ENCODE results near the gene CSNK2A1. TPM values are rescaled to one million over a fixed set of nuclear protein-coding genes. Genes with fewer than 3 reads are reported as not detected.
"Not testable (repeated sequence)": the region's sequence is repeated elsewhere in the genome, so short reads cannot be mapped to it uniquely, and the experiment has no call there.

CSNK2A1 gene
- total RNA-seq, 2 experiments from 2014 or later, result 111 to 124 TPM

DNA sequence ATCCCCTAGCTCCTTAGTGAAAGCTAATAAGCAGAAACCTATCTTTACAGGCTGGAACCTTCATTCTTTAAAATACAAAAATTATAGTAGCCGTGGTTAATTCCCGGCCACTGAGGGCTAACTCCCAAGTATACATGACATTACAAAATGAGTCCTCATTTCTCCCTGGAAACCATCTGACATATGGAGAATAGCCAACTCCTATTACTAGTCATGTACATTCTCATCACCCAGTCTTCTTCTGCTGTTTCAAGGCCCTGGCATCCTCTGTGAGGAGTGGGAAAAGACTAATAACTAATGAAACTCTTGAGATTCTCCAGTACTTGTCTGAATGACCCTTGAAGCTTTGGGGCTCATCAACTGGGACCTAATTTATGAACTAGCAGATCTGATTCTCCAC, 30.2 kb downstream of the CSNK2A1 start:
- Mint-ChIP-seq H3K4me1 (peaks cover 28% of the 10 kb centered on the region), H3K27me3 (no peaks in the 10 kb centered on the region), H3K27ac (no peak overlapping the region), H3K9me3 (ENCODE audit: low read depth) (no peaks in the 10 kb centered on the region), H3K36me3 (peaks cover 30% of the 10 kb centered on the region), H3K4me3 (no peak overlapping the region)
- CTCF ChIA-PET, result interaction anchor here (1.1 kb wide), 1 partner anchor 23 kb away, joined by 3 read pairs; no protein-coding TSS in a partner anchor
- DNase-seq, result no peak
- ATAC-seq, result no peak

DNA sequence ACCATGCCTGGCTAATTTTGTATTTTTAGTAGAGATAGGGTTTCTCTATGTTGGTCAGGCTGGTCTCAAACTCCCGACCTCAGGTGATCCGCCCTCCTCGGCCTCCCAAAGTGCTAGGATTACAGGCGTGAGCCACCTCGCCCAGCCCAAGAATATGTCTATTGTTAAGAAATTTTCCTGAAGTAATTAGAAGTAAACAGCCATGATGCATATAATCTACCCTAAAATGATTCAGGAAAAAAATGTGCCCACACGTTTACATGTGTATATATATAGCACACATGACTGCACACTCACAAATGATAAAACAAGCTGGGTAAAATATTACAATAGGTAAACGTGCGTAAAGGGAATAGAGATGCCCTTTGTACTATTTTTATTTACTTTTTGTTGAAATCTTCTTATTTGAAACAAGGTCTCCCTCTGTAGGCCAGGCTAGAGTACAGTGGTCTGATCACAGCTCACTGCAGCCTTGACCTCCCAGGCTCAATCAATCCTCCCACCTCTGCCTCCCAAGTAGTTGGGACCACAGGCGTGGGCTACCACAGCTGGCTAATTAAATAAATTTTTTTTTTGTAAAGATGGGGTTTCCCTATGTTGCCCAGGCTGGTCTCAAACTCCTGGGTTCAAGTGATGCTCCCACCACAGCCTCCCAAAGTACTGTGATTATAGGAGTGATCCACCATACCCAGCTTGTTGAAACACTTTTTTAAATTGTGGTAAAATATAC, 33.1 kb downstream of the CSNK2A1 start:
- CTCF ChIA-PET, result interaction anchor here (0.8 kb wide), 1 partner anchor 155 kb away, joined by 3 read pairs; no protein-coding TSS in a partner anchor
- H3K36me3 Mint-ChIP-seq, result peaks cover 32% of the 10 kb centered on the region
- not testable (repeated sequence) for DNase-seq; H3K9me3 Mint-ChIP-seq (ENCODE audit: low read depth); H3K27me3 Mint-ChIP-seq; H3K4me3 Mint-ChIP-seq; ATAC-seq; H3K27ac Mint-ChIP-seq
- peaks cover 19% of the 10 kb centered on the region for H3K4me1 Mint-ChIP-seq

DNA sequence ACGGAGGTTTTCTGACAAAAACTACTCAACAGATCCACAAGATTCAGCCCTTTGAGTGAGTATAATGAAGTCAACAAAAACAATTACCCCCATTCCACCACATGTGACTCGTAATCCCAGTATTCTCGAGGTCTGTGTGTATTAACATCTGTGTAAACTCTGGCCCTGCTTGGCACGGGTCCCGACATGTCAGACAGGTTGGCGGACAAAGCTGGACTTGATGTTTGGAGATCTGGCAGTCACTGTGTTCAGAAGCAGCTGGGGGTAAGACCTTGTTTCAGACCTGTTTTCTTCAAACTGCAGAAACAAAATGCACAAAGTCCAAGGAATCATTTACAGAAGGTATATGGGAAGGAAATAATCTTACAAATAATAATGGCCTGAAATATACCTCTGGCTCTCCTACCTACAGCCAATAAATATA, 35.2 kb downstream of the CSNK2A1 start:
- ATAC-seq; H3K9me3 Mint-ChIP-seq (ENCODE audit: low read depth); H3K4me3 Mint-ChIP-seq; H3K27me3 Mint-ChIP-seq; DNase-seq; H3K27ac Mint-ChIP-seq: not testable (repeated sequence)
- Mint-ChIP-seq H3K4me1 (peaks cover 19% of the 10 kb centered on the region), H3K36me3 (peaks cover 29% of the 10 kb centered on the region)
- CTCF ChIA-PET, result interaction anchor here (0.6 kb wide), 1 partner anchor 16 kb away, joined by 3 read pairs; no protein-coding TSS in a partner anchor

DNA sequence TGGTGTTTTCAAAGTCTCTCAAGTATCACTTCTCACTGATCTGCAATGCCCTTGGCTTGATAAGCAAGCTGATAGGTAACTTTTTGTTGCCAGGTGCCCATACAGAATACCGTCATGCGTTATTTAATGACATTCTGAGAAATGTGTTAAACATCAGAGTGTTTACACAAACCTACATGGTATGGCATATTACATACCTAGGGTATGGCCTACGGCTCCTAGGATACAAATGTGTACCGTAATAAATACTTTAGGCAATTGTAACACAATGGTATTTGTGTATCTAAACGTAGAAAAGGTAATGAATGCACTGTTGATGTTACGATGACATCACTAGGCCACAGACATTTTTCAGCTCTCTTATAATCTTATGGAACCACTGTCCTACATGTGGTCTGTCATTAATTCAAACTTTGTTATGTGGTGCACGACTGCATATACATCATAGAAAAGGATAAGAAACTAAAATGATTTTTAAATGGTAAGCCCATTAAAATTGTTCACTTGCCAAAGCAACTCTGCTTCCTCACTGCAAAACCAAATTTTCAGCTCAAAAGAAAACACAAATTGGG, 35.7 kb downstream of the CSNK2A1 start:
- DNase-seq, result no peak
- no peak overlapping the region for H3K27ac Mint-ChIP-seq
- peaks cover 18% of the 10 kb centered on the region for H3K4me1 Mint-ChIP-seq
- H3K36me3 Mint-ChIP-seq, result peaks cover 35% of the 10 kb centered on the region
- CTCF ChIA-PET, result interaction anchor here (0.6 to 1.0 kb wide), 2 partner anchors 11 to 16 kb away, joined by 3 to 4 read pairs; no protein-coding TSS in a partner anchor
- H3K4me3 Mint-ChIP-seq, result no peak overlapping the region
- ATAC-seq, result no peak
- H3K9me3 Mint-ChIP-seq (ENCODE audit: low read depth), result no peaks in the 10 kb centered on the region
- H3K27me3 Mint-ChIP-seq, result no peaks in the 10 kb centered on the region

DNA sequence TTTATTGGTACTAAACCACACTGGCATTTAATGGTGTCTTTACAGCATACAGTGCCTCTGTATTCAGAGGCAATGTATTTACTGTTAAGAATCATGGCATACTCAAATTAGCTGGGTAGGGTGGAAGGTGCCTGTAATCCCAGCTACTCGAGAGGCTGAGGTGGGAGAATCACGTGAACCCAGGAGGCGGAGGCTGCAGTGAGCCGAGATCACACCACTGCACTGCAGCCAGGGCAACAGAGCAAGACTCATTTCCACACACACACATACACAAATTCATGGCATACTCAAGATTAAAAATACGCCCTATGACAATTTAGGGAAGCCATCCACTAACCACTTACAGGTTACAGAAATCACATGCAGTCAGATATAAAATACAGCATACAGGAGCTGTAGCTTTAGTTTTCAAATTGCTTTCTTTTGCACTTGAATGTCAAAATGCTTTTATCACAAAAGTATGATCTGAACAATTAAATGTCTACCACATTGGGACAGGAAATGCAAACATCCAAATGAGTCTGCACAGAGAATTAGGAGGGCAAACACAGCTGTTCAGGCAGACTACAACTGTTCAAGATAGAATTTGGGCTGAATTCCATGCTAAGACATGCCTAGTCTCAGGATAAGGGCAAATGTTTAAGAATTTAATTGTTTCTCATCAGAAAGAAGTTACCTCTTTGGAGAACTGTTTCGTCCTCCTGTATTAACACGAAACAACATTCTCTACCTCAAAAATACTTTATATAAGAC, 36.4 kb downstream of the CSNK2A1 start:
- H3K9me3 Mint-ChIP-seq (ENCODE audit: low read depth), result no peaks in the 10 kb centered on the region
- DNase-seq (no peak), ATAC-seq (no peak)
- no peak overlapping the region for H3K4me3 Mint-ChIP-seq
- peaks cover 41% of the 10 kb centered on the region for H3K36me3 Mint-ChIP-seq
- H3K27ac Mint-ChIP-seq, result no peak overlapping the region
- H3K4me1 Mint-ChIP-seq, result peaks cover 17% of the 10 kb centered on the region
- CTCF ChIA-PET, result interaction anchor here (1.0 kb wide), 1 partner anchor 12 kb away, joined by 4 read pairs; no protein-coding TSS in a partner anchor
- H3K27me3 Mint-ChIP-seq, result no peaks in the 10 kb centered on the region

DNA sequence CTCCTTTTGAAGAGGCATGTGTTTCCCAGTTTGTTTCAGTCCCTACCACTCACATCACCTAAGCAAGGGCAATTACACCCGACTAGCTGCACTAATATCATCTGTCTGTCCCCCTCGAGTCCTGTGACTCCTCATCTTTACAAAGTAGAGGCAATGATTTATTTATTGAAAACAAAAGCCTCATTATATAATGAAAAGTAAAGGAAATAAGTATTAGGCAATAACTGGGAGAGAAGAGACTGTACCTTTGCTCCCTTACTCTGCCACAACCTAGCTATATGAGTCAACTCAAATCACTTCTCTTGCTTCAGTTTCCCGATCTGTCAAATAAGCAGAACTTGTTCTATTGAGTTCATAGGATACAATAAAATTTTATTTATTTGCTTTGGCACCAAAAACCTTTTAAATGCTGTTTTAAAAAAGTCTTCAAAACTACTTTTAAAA, 38.9 kb downstream of the CSNK2A1 start:
- CTCF ChIA-PET, result interaction anchor here (0.7 to 1.1 kb wide), 2 partner anchors 26 to 97 kb away, joined by 3 read pairs; no protein-coding TSS in a partner anchor
- Mint-ChIP-seq H3K36me3 (peaks cover 44% of the 10 kb centered on the region), H3K27me3 (no peaks in the 10 kb centered on the region), H3K4me3 (no peak overlapping the region), H3K9me3 (ENCODE audit: low read depth) (no peaks in the 10 kb centered on the region), H3K27ac (no peak overlapping the region), H3K4me1 (peaks cover 4% of the 10 kb centered on the region)
- ATAC-seq (no peak), DNase-seq (no peak)

DNA sequence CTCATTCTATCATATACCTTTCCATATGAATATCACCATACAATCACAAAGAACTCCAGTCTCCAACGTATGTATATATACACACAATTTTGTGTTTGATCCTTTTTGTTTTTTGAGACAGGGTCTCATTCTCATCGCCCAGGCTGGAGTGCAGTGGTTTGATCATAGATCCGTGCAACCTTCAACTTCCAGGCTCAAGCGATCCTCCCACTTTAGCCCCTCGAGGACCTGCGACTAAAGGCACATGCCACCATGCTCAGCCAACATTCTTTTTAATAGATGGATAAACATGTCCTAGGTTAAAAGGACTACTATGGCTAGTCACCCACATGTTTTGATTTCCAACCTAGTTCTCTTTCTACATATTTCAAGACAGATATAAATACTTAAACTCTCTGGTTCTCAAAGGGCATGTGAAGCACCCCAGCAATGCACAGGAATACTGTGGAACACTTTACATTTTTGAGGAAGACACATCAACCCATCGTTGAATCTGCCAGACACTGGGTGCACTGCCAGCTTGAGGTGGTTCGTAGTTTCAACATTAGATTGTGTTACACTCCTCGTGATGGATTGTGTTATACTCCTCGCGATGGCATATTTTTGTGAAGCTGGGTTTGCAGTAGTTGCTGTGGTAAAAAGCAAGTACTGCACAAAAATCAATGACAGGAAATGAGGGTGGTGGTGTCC, 40.4 kb downstream of the CSNK2A1 start:
- CTCF ChIA-PET, result interaction anchor here (0.9 to 1.1 kb wide), 2 partner anchors 96 to 173 kb away, joined by 3 to 4 read pairs; no protein-coding TSS in a partner anchor
- H3K27me3 Mint-ChIP-seq, result no peaks in the 10 kb centered on the region
- H3K4me3 Mint-ChIP-seq, result no peak overlapping the region
- no peak overlapping the region for H3K27ac Mint-ChIP-seq
- peaks cover 47% of the 10 kb centered on the region for H3K36me3 Mint-ChIP-seq
- no peaks in the 10 kb centered on the region for H3K9me3 Mint-ChIP-seq (ENCODE audit: low read depth)
- DNase-seq (no peak), ATAC-seq (no peak)
- H3K4me1 Mint-ChIP-seq, result no peaks in the 10 kb centered on the region

DNA sequence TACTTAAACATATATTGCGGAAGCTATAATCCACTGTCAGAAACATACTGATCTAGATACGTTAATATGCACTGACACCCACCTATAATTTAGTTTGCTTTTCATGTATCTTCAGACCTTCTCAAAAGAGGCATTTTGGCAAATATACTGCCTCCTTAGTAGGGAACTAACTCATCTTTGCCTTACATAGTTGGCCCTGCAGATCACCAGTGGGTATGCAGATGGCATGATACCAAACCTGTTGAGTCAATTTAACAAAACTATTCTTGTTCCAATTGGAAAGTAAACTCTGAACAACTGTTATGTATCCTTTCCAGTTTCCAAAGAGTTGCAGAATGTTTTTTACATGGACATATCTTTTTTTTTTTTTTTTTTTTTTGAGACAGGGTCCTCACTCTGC, 45.6 kb downstream of the CSNK2A1 start:
- no peaks in the 10 kb centered on the region for H3K4me1 Mint-ChIP-seq
- CTCF ChIA-PET, result no interaction called here
- DNase-seq (no peak), ATAC-seq (no peak)
- H3K9me3 Mint-ChIP-seq (ENCODE audit: low read depth), result no peaks in the 10 kb centered on the region
- H3K27me3 Mint-ChIP-seq, result no peaks in the 10 kb centered on the region
- peaks cover 43% of the 10 kb centered on the region for H3K36me3 Mint-ChIP-seq
- H3K4me3 Mint-ChIP-seq, result no peak overlapping the region
- no peak overlapping the region for H3K27ac Mint-ChIP-seq

DNA sequence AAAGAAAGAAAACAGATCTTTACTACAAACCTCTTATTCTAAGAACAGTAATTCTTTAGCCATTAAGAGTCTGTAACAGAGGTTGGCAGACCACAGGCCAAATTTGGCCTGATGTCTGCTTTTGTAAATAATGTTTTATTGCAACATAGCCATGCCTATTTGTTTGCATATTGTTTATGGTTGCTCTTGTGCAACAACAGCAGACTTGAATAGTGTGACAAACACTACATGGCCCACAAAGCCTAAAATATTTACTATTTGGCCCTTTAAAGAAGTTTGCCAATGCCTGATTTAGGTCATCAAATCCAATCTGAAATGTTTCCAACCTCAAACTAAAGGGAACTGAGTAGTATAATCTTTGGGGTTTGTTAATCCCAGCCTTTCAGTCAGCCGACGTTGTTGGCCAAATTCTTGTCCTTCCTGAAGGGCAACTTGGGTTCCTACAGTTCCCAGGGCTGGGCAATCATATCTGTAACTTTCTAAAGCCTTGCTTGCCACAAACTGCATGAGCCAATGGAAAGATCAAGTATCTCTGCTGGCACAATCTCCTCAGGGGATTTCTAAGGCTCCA, 47.4 kb downstream of the CSNK2A1 start:
- DNase-seq (no peak), ATAC-seq (no peak)
- H3K27ac Mint-ChIP-seq, result no peak overlapping the region
- H3K36me3 Mint-ChIP-seq, result peaks cover 43% of the 10 kb centered on the region
- H3K4me3 Mint-ChIP-seq, result no peak overlapping the region
- no peaks in the 10 kb centered on the region for H3K9me3 Mint-ChIP-seq (ENCODE audit: low read depth)
- H3K4me1 Mint-ChIP-seq, result no peaks in the 10 kb centered on the region
- no peaks in the 10 kb centered on the region for H3K27me3 Mint-ChIP-seq
- CTCF ChIA-PET, result interaction anchor here (0.6 to 1.2 kb wide), 3 partner anchors 48 to 149 kb away, joined by 3 to 4 read pairs (median 4); no protein-coding TSS in a partner anchor

DNA sequence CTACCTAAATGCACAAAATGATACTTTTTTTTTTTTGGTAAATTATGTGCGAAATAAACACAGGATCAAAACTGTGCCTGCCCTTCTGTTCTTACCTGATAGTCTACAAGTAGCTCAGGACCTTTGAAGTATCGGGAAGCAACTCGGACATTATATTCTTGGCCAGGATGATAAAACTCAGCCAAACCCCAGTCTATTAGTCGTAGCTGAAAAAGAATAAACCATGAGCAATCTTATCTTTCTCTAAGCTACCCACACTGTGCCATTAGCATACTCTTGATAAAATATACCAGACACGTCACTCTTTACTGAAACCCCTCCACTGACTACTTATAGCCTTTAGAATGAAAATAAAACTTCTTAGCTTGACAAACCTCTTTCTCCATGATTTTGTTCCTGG, 51.4 kb downstream of the CSNK2A1 start:
- H3K27ac Mint-ChIP-seq, result no peak overlapping the region
- peaks cover 44% of the 10 kb centered on the region for H3K36me3 Mint-ChIP-seq
- H3K4me1 Mint-ChIP-seq, result no peaks in the 10 kb centered on the region
- ATAC-seq, result no peak
- no peak overlapping the region for H3K4me3 Mint-ChIP-seq
- no peaks in the 10 kb centered on the region for H3K9me3 Mint-ChIP-seq (ENCODE audit: low read depth)
- no peak for DNase-seq
- CTCF ChIA-PET, result interaction anchor here (1.0 to 1.4 kb wide), 3 partner anchors 13 to 153 kb away, joined by 3 to 5 read pairs (median 5); no protein-coding TSS in a partner anchor
- no peaks in the 10 kb centered on the region for H3K27me3 Mint-ChIP-seq

DNA sequence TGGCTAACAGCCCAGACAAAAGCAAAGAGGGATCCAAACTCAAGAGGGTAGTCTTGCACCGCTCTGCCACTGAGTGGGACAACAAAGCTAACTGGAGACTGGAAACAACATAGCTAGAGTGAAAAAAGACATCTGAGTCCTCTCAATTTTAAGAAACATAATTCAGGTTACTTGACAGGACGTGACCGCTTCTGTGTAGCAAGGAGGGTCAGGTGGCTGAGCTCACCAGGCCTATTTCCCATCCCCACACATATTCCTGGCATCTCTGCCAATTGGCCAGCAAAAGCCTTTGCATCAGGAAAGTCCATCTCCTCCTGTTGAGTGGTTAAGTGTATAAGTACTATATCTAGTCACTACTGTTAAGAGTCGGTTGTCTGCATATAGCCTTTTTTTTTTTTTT, 55.9 kb downstream of the CSNK2A1 start:
- no peaks in the 10 kb centered on the region for H3K9me3 Mint-ChIP-seq (ENCODE audit: low read depth)
- H3K4me1 Mint-ChIP-seq, result no peaks in the 10 kb centered on the region
- CTCF ChIA-PET, result interaction anchor here (1.1 kb wide), 1 partner anchor 116 kb away, joined by 3 read pairs; no protein-coding TSS in a partner anchor
- ATAC-seq (no peak), DNase-seq (no peak)
- peaks cover 57% of the 10 kb centered on the region for H3K36me3 Mint-ChIP-seq
- no peak overlapping the region for H3K4me3 Mint-ChIP-seq
- no peaks in the 10 kb centered on the region for H3K27me3 Mint-ChIP-seq
- no peak overlapping the region for H3K27ac Mint-ChIP-seq

DNA sequence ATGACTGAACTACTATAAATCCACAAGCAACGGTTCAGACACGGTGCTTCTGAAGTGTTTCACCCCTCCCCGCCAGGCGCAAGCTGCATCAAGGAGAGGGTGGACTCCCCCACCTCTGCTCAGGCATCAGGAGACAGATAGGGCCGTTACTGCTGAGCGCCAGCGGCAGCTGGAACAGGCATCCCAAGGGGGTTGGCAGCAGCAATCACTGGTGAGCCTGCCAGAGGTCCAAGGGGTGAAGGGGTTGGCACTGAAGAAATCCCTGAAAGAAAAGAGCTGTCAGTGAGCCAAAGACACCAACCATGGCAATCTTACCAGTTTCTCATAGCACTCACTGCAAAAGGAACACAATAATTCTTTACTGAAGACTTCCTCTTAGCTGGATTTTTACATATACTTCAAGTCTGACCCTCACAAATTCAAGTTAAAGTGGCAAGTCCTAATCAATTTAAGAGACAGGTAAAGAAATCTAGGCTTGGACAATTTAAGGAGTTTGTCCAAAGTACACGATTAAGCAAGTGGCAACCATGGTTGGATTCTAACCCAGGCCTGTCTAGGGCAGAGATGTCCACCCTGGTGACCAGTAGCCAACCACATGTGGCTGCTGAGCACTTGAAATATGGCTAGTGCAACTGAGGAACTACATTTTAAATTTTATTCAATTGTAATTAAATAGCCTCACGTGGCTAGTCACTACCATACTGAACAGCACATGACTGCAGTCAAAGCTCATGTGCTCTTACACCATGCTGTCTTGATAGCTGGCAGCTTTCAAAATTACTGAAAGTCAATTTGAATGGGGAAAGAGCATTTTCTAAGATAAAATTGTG, 59.6 kb downstream of the CSNK2A1 start:
- Mint-ChIP-seq H3K9me3 (ENCODE audit: low read depth) (no peaks in the 10 kb centered on the region), H3K36me3 (peaks cover 47% of the 10 kb centered on the region), H3K4me3 (no peak overlapping the region), H3K27me3 (no peaks in the 10 kb centered on the region), H3K27ac (no peak overlapping the region), H3K4me1 (peaks cover 6% of the 10 kb centered on the region)
- ATAC-seq, result no peak
- no peak for DNase-seq
- CTCF ChIA-PET, result interaction anchor here (0.9 to 1.6 kb wide), 2 partner anchors 10 to 129 kb away, joined by 3 to 4 read pairs; no protein-coding TSS in a partner anchor
